ENCODE data around the gene FBLN2.

FBLN2 gene

DNA sequence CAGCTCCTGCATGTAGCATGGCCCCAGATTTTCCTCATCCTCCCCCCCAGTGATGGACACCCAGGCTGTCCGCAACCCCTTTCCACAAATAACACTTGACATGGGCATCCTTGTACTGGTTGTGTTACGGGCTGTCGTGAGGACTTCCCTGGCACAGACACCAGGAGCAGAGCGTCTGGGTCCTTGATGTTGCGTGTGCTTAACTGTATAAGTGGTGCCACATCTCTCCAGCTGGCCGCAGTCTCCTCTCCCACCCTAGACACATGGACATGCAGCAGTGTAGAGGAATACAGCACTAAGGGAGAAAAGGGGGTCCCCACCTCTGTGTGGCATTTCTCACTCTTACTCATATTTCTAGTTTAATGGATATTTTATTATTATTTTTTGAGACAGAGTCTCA is 56.6 kb downstream of the FBLN2 start:
- DNase-seq (ENCODE audit: low spot score): no peak

- DNase-seq (ENCODE audit: low spot score): no peak
Observed at GRCh38 chr3:13607821-13608597, 59.1 kb downstream of the FBLN2 start.

- DNase-seq (ENCODE audit: low spot score): no peak
Observed at GRCh38 chr3:13608969-13609725, 60.2 kb downstream of the FBLN2 start.

GRCh38 chr3:13610006-13610570 is 61.2 kb downstream of the FBLN2 start:
- DNase-seq (ENCODE audit: low spot score): no peak

DNA sequence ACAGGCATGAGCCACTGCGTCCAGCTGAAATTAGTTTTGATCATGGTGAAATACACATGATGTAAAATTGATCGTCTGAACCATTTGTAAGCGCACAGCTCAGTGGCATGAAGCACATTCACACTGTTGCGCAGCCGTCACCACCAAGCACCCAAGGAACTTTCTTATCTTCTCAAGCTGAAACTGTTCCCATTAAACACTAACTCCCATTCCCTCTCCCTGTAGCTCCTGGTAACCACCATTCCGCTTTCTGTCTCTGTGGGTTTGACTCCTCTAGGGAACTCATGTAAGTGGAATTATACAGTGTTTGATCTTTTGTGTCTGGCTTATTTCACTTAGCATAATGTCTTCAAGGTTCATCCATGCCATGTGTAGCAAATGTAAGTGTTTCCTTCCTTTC is 62.3 kb downstream of the FBLN2 start:
- no peak for DNase-seq (ENCODE audit: low spot score)

DNA sequence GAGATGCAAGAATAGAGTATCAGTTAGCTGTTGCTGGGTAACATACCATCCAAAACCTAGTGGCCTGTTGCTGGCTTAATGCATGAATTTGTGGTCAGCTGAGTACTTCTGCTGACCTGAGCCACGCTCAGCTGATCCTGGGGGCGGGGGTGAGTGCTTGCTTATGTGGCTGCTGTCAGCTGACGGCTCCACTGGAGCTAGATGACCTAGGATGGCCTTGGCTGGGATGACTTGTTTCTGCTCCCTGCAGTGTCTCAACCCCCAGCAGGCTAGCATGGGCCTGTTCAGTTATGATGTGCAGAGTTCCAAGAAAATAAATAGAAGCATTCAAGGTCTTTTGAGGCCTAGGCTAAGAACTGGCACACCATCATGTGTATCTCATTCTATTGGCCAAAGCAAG is 63.9 kb downstream of the FBLN2 start:
- no peak for DNase-seq (ENCODE audit: low spot score)

- no peak for DNase-seq (ENCODE audit: low spot score)
Observed at GRCh38 chr3:13613343-13614190, 64.6 kb downstream of the FBLN2 start.

GRCh38 chr3:13614607-13615006 is 65.7 kb downstream of the FBLN2 start:
- DNase-seq (ENCODE audit: low spot score): no peak

DNA sequence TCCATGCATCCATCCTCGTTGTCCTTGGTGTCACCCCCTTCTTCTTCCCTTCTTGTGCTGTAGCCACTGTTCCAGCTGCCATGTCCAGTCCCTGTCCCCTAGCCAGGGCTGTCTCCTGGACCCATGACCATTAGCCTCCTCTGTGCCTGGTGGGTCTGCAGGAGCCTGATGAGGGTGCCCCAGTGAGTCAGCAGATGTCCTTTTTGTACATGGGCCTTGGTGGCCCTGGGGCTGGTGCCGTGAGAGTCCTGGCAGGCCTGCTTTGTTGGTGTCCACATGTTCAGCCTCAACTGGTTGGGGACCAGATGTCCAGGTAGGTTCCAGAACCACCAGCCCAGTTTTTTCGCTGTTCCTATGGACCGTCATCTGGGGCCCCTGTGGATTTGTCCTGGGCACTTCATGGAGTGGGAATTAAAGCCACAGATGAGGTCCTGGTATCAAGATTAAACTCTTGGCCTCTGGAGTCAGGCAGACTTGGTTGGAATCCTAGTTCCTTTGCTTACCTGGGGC is 66.1 kb downstream of the FBLN2 start:
- no peak for DNase-seq (ENCODE audit: low spot score)

DNA sequence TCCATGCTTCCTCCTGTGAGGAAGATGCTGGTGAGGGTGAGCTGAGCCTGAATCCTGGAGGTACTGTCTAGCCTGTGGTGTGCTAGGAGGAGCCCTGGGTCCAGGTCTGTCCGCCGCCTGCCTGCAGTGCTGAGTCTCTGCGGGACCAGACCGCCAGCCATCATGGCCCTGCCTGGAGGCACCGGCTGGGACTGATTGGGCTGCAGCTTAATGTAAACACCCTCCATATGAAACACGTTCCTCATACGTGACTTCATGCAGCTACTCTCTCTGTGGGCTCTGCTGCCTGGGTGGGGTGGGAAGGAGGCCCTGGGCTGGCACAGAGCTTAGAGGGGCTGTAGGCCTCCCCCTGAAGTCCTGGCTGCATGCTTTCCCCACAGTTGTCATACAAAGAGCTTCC is 67.4 kb downstream of the FBLN2 start:
- no peak for DNase-seq (ENCODE audit: low spot score)

GRCh38 chr3:13617097-13617738 is 68.3 kb downstream of the FBLN2 start:
- DNase-seq (ENCODE audit: low spot score): no peak

GRCh38 chr3:13617981-13618380 is 69.1 kb downstream of the FBLN2 start:
- DNase-seq (ENCODE audit: low spot score): no peak

DNA sequence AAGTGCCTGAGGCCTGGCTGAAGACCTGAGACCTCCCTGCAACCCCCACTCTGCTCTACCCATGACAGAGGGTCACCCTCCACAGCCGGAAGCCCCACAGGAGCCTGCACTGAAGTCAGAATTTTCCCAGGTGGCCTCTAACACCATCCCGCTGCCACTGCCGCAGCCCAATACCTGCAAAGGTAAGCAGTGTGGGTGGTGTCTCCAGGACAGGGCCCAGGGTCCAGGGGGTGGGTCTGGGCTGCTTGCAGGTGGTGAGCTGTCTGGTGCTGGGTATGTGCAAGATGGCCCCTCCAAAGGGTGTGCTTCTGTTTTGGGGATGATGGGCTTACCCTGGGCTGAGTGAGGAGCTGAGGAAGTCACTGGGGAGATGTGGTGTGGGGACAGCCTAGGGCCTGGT is 69.9 kb downstream of the FBLN2 start:
- no peak for DNase-seq (ENCODE audit: low spot score)

- DNase-seq (ENCODE audit: low spot score): no peak
Observed at GRCh38 chr3:13619661-13620230, 70.8 kb downstream of the FBLN2 start.

DNA sequence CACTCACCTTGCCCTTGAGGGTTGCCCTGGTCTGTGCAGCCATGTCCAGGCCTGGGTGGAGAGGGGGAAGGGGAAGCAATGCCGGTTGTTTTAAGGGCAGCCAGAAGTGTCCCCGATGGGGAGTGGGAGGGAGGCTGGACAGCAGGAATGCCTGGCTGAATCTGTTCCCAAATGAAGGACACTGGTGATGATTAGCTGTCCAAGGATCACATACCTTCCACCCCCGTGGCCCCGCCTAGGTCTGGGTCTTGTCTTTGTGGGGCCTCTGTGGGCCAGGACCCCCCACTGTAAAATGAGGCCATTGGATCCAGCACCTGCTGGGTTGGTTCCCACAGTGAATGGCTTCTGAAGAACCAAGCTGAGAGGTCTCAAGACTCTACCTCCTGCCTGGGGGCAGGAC is 71.4 kb downstream of the FBLN2 start:
- no peak for DNase-seq (ENCODE audit: low spot score)

GRCh38 chr3:13620776-13621365 is 71.9 kb downstream of the FBLN2 start:
- DNase-seq (ENCODE audit: low spot score): no peak

GRCh38 chr3:13621381-13622221 is 72.7 kb downstream of the FBLN2 start:
- no peak for DNase-seq (ENCODE audit: low spot score)

DNA sequence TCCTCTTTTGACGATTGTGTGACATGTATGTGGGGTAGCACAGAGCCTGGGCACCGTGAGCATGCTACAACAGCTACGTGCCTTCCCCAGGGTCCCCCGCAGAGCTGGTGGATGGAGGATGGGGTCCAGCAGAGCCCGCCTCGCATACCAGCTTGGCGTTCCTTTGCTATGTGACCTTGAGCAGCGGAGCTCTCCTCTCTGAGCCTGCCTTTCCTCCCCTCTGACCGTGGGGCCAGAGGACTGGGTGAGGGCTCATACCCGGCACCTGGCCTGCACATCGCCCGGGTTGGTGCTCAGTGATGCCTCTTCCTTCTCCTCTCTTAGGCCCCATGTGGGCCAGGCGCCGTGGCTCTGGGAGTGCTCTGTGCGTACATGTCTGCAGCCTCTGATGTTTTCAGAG is 73.4 kb downstream of the FBLN2 start:
- no peak for DNase-seq (ENCODE audit: low spot score)

DNA sequence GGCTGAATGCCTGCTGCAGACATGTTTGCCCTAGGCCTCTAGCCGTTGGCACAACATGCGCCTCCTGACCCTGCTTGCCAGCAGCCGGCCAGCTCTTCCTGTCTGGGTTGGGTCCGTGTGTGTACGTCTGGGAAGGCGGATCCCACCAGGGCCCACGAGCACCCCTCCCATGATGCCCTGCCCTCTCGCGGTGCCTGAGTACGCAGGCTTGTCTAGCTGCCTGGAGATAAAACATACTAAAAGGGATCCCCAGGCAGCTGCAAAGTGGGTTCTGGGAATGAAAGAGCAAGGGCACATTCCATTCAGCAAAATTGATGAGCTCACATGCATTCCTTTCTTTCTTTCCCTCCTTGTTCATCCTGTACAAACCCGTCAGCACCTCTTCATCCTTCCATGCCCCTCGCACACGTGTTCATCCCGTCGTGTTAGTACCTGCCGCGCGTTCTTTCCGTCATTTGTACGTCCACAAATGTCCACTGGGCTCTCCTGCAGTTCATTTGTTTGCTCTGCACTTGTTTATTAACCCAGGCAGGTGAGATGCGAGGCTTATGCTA is 74.3 kb downstream of the FBLN2 start:
- DNase-seq (ENCODE audit: low spot score): no peak

DNA sequence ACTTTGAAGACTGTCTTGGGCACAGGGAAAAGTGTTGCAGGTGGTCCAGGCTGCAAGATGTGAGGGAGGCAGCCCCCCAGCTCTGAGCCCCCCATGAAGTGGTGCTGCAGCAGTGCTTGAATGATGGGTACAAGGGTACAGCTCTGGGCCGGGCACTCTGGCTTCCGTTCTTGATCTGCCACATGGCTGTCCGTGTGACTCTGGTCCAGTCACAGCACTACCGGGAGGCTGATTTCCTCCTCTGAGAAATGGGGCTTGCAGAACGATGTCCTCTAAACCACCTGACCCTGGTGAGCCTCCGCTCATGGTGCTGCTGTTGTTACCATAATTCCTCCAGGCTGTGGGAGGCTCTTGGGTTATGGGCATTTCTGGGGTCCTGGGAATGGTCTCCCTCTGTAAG is 75.1 kb downstream of the FBLN2 start:
- no peak for DNase-seq (ENCODE audit: low spot score)
